Upper lobe of right lung (tissue), 1 donor: Measurements from ENCODE around the gene NRXN3. TPM values are rescaled to one million over a fixed set of nuclear protein-coding genes. Genes with fewer than 3 reads are reported as not detected.

ENCODE experiments used
- ATAC-seq: fragments of 200-7000 bp; cut with Tn5 transposase; one replicate; pipeline ENCODE4 v1.9.1; 2020; ENCODE audit warnings: mild to moderate bottlenecking, moderate library complexity
- DNase-seq: peaks from one replicate; pipeline ENCODE4 v3.0.0-alpha.2; 2020
- H3K27ac ChIP-seq: fragments of 200-600 bp; one replicate; pipeline ENCODE4 v1.8.0; 2022
- H3K27me3 ChIP-seq: fragments of 200-600 bp; one replicate; pipeline ENCODE4 v1.8.0; 2022; ENCODE audit warnings: mild to moderate bottlenecking
- H3K36me3 ChIP-seq: fragments of 200-600 bp; one replicate; pipeline ENCODE4 v1.8.0; 2022
- H3K4me1 ChIP-seq: fragments of 200-600 bp; one replicate; pipeline ENCODE4 v1.8.0; 2022
- H3K4me3 ChIP-seq: fragments of 200-600 bp; one replicate; pipeline ENCODE4 v1.8.0; 2022; ENCODE audit warnings: mild to moderate bottlenecking
- H3K9me3 ChIP-seq: fragments of 200-600 bp; one replicate; pipeline ENCODE4 v1.8.0; 2022
- intact Hi-C: fragments of 100-400 bp; cut with DNase I; formaldehyde crosslinking; loops from one replicate; pipeline ENCODE4 v1.11.0; 2022
- total RNA-seq: library from RNA; stranded (reverse); fragmentation: NEBNext Ultra II Directional; extraction: Animal tissue kit (Norgen Biotek cat#: 25700); gene quantifications from one replicate; pipeline ENCODE4 v1.2.1, GENCODE V29; 2021
- TF ChIP-seq, protein P1 (sequence below): fragments of 200-600 bp; IDR thresholded peaks from one replicate; pipeline ENCODE4 v1.8.0; 2022; ENCODE audit warnings: antibody characterized with exemption
- donor health status: DM: no; HTN: yes; CAD: no; lungs with severe emphysema.

NRXN3 gene
- total RNA-seq, 1 donor from 2014 or later = 10.0 TPM

DNA sequence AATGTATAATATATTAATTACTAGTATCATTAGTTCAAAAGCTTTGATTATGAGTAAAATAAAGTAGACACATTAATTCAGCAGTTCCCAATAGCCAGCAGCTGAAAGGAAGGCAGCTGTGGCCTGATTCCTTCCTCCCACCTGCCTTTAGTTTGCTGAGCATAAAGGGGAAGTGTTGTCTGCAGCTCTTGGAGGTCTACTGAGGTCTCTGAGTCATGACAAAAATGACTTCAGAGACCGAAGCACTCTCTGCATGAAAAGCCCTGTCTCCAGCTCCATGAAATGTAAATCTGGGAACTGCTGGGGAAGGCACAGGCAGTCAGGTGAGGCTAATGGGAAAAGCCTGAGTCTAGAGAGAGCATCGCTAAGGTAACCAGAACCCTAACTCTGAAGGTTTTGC is 165.4 kb downstream of the NRXN3 start:
- Histone ChIP-seq H3K9me3 (no peaks in the 10 kb centered on the region), H3K4me3 (no peak overlapping the region), H3K36me3 (no peaks in the 10 kb centered on the region), H3K4me1 (no peaks in the 10 kb centered on the region), H3K27me3 (no peaks in the 10 kb centered on the region), H3K27ac (no peak overlapping the region)
- TF ChIP-seq, protein P1, sequence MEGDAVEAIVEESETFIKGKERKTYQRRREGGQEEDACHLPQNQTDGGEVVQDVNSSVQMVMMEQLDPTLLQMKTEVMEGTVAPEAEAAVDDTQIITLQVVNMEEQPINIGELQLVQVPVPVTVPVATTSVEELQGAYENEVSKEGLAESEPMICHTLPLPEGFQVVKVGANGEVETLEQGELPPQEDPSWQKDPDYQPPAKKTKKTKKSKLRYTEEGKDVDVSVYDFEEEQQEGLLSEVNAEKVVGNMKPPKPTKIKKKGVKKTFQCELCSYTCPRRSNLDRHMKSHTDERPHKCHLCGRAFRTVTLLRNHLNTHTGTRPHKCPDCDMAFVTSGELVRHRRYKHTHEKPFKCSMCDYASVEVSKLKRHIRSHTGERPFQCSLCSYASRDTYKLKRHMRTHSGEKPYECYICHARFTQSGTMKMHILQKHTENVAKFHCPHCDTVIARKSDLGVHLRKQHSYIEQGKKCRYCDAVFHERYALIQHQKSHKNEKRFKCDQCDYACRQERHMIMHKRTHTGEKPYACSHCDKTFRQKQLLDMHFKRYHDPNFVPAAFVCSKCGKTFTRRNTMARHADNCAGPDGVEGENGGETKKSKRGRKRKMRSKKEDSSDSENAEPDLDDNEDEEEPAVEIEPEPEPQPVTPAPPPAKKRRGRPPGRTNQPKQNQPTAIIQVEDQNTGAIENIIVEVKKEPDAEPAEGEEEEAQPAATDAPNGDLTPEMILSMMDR = no peak
- no peak for ATAC-seq
- no peak for DNase-seq
- intact Hi-C loops = no loop called here

DNA sequence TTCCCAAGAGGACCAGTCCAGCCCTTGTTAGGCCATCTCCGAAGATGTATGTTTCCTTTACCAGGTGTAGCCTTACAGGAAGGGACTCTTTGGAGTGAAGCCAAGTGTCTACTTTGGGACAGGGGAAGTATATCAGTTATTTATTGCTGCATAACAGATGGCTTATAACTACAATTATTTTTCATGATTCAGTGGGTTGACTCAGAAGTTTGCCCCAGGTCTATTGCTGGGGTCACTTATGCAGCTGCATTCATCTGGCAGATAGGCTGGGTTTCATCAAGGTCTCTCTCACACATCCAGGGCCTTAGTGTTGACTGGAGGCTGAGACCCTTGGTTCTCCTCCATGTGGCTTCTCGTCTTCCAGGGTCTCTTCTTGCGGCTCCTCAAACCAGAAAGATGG is 170.1 kb downstream of the NRXN3 start:
- no peak for DNase-seq
- ATAC-seq = no peak
- TF ChIP-seq, protein P1 = no peak

DNA sequence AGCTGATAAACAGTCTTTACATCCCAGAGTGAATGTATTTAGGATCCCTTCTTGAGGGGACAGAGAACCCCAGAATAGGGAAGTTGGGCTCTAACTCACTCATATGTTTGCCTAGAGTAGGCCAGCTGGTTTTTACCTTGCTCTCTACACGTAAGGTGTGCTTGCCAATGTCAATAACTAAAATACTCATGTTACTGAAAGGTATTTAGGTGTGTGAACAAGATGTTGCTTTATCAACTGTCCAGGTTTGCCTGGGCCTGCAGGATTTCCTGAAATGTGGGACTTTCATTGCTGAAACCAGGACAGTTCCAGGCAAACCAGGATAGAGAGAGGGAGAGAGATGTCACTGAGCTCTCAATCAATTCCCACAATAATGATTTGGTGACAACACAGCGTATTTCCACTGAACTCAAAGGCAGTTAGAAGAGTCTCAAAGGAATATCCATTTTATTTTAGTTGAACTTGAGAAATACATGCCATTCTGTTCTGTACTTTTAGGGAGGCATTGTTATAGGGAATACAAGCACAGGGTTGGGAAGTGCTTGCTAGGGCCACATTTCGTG is 171.7 kb downstream of the NRXN3 start:
- Histone ChIP-seq H3K4me1 (no peaks in the 10 kb centered on the region), H3K9me3 (no peaks in the 10 kb centered on the region), H3K4me3 (no peak overlapping the region), H3K27ac (no peak overlapping the region), H3K27me3 (no peaks in the 10 kb centered on the region), H3K36me3 (no peaks in the 10 kb centered on the region)
- peak; percentile 87 for ATAC-seq
- DNase-seq = no peak
- intact Hi-C loops = no loop called here
- TF ChIP-seq, protein P1 = no peak

More for the DNA sequence above, 170.1 kb downstream of the NRXN3 start:
- Histone ChIP-seq H3K4me3 (no peak overlapping the region), H3K27me3 (no peaks in the 10 kb centered on the region), H3K4me1 (no peaks in the 10 kb centered on the region), H3K27ac (no peak overlapping the region), H3K9me3 (no peaks in the 10 kb centered on the region), H3K36me3 (no peaks in the 10 kb centered on the region)
- intact Hi-C loops = no loop called here

DNA sequence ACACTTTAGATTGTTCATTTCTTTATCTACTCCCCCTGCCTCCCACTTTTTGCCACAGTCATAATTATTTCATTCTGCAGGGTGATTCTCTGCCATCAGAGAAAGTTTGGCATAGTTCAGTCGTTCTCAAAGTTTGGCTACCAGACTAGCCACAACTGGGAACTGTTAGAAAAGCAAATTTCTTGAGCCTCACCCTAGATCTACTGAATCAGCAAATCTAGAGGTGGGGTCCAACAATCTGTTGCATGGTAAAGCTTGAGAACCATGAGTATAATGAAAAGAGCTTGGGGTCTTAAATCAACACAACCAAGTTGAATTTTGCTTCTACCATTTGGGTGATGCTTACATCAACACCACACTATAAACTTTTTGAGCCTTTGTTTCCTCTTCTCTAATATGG is 172.7 kb downstream of the NRXN3 start:
- no peak for ATAC-seq
- TF ChIP-seq, protein P1 = no peak
- Histone ChIP-seq H3K4me1 (no peaks in the 10 kb centered on the region), H3K27ac (no peak overlapping the region), H3K27me3 (no peaks in the 10 kb centered on the region), H3K9me3 (no peaks in the 10 kb centered on the region), H3K36me3 (no peaks in the 10 kb centered on the region), H3K4me3 (no peak overlapping the region)
- intact Hi-C loops = no loop called here
- DNase-seq = no peak

DNA sequence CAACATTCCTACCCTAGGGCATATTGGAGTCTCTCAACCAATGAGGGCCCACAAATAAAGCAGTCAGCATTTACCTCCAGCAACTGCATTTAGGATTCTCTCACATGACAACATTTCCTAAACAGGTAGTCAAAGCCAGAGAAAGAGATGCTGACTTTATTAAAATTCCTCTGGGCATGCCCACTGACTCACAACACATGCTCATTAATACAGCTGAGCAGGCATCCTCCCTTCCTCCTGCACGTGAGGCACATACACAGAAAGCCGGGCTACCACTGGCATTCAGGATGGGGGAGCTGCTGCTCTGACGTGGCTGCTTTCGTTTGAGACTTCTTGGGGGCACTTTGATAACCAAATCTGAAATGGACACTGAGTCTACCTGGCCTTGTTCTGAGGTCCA is 174.1 kb downstream of the NRXN3 start:
- Histone ChIP-seq H3K36me3 (no peaks in the 10 kb centered on the region), H3K4me3 (no peak overlapping the region), H3K27me3 (no peaks in the 10 kb centered on the region), H3K9me3 (no peaks in the 10 kb centered on the region), H3K27ac (no peak overlapping the region), H3K4me1 (no peaks in the 10 kb centered on the region)
- ATAC-seq (no peak), DNase-seq (no peak)
- intact Hi-C loops = no loop called here
- TF ChIP-seq, protein P1 = no peak
